Fibroblast of lung (primary cell): Measurements from ENCODE around the gene CD82.

Source experiments
- CTCF ChIP-seq, 2 donors: IDR thresholded peaks in 1 of 2; conservative IDR thresholded peaks in 1 of 2; 1 replicate in 1 of 2; 2 replicates in 1 of 2; pipeline ENCODE4 v1.5.1; 2011 to 2012; ENCODE audit warnings: low read length in 2 of 2, control low read depth in 1 of 2, inconsistent platforms in 1 of 2, low read depth in 1 of 2, mild to moderate bottlenecking in 1 of 2
- EZH2 ChIP-seq: IDR thresholded peaks from 2 replicates; pipeline ENCODE4 v1.5.1; 2012; ENCODE audit warnings: low read length, control low read depth, mild to moderate bottlenecking; ENCODE audit errors: missing control alignments

GRCh38 chr11:44557464-44557863 lies 8.0 kb upstream of the CD82 start:
- TF ChIP-seq CTCF (conservative IDR thresholded peaks at IDR 0.05 in 1 of 2, IDR thresholded peaks at IDR 0.05 in 1 of 2; ENCODE audit: low read depth in 1 of 2, low read length in 2 of 2) = no peak
- no peak for TF ChIP-seq EZH2
